GM23248 (cell line): ENCODE data around the gene TULP3. TPM values are rescaled to one million over a fixed set of nuclear protein-coding genes. Genes with fewer than 3 reads are reported as not detected.

Experiments used
- DNase-seq: peaks from one replicate; pipeline ENCODE4 v3.0.0-alpha.2; 2015
- H2AFZ ChIP-seq: fragments of 200-600 bp; sonication (generic); 2 replicates; pipeline ENCODE4 v1.6.1; 2016; ENCODE audit warnings: antibody characterized with exemption
- H3F3A ChIP-seq: fragments of 200-600 bp; sonication (generic); 2 replicates; pipeline ENCODE4 v1.6.1; 2016; ENCODE audit warnings: mild to moderate bottlenecking, antibody characterized with exemption, mixed run types; ENCODE audit not compliant: insufficient read depth
- H3K27ac ChIP-seq: fragments of 200-600 bp; sonication (generic); 2 replicates; pipeline ENCODE4 v1.5.1; 2016; ENCODE audit warnings: mild to moderate bottlenecking
- H3K27me3 ChIP-seq: fragments of 200-600 bp; sonication (generic); replicated peaks from 2 replicates; pipeline ENCODE4 v1.6.1; 2016; ENCODE audit warnings: mild to moderate bottlenecking; ENCODE audit not compliant: insufficient read depth
- H3K36me3 ChIP-seq: fragments of 200-600 bp; sonication (generic); 2 replicates; pipeline ENCODE4 v1.6.1; 2016; ENCODE audit warnings: low read depth, mild to moderate bottlenecking
- H3K4me1 ChIP-seq: fragments of 200-600 bp; sonication (generic); 2 replicates; pipeline ENCODE4 v1.6.1; 2016; ENCODE audit warnings: mild to moderate bottlenecking; ENCODE audit not compliant: insufficient read depth
- H3K4me2 ChIP-seq: fragments of 200-600 bp; sonication (generic); one replicate; pipeline ENCODE4 v1.6.1; 2016; ENCODE audit warnings: mild to moderate bottlenecking; ENCODE audit not compliant: unreplicated experiment
- H3K4me3 ChIP-seq: fragments of 200-600 bp; sonication (generic); 2 replicates; pipeline ENCODE4 v1.5.1; 2016; ENCODE audit warnings: mild to moderate bottlenecking
- H3K79me2 ChIP-seq: fragments of 200-600 bp; sonication (generic); 2 replicates; pipeline ENCODE4 v1.6.1; 2016; ENCODE audit warnings: mild to moderate bottlenecking; ENCODE audit not compliant: insufficient read depth
- H3K9ac ChIP-seq: fragments of 200-600 bp; sonication (generic); 2 replicates; pipeline ENCODE4 v1.6.1; 2016; ENCODE audit warnings: mild to moderate bottlenecking
- H3K9me2 ChIP-seq: fragments of 200-600 bp; sonication (generic); 2 replicates; pipeline ENCODE4 v1.6.1; 2016; ENCODE audit warnings: mixed run types, mild to moderate bottlenecking, moderate library complexity; ENCODE audit not compliant: insufficient read depth
- H3K9me3 ChIP-seq: fragments of 200-600 bp; sonication (generic); one replicate; pipeline ENCODE4 v1.6.1; 2017; ENCODE audit warnings: low read depth
- H4K20me1 ChIP-seq: fragments of 200-600 bp; sonication (generic); 2 replicates; pipeline ENCODE4 v1.6.0; 2016; ENCODE audit not compliant: insufficient read depth
- EZH2 ChIP-seq: fragments of 200-600 bp; sonication (generic); IDR thresholded peaks from 2 replicates; pipeline ENCODE4 v1.6.1; 2018; ENCODE audit warnings: antibody characterized with exemption, mild to moderate bottlenecking; ENCODE audit not compliant: insufficient read depth, poor library complexity, severe bottlenecking
- EZH2phosphoT487 ChIP-seq: fragments of 200-600 bp; sonication (generic); IDR thresholded peaks from 2 replicates; pipeline ENCODE4 v1.6.1; 2018; ENCODE audit warnings: antibody characterized with exemption, moderate library complexity, mild to moderate bottlenecking, low read depth; ENCODE audit not compliant: insufficient read depth
- WGBS, 2 experiments: methylation state at CpG; one replicate each; pipeline ENCODE4 v1.1.6; 2015 to 2017; ENCODE audit warnings: low lambda C conversion rate in 2 of 2, low coverage in 1 of 2; ENCODE audit errors: missing lambda C conversion rate in 2 of 2; 5-methylcytosine and 5-hydroxymethylcytosine counted together
- in situ Hi-C: fragments of 300-500 bp; cut with MboI; formaldehyde crosslinking; loops from 2 replicates; pipeline ENCODE4 v1.15.0; 2020
- polyA plus RNA-seq: library from polyadenylated mRNA; unstranded; fragments of >200 nt; fragmentation: Nextera tagmentation; extraction: Ambion mirVana; gene quantifications from 2 replicates; pipeline ENCODE4 v1.2.1, GENCODE V29; 2016
- total RNA-seq: library from RNA; depleted of rRNA; stranded (reverse); fragments of >200 nt; shearing (Covaris generic); gene quantifications from 2 replicates; pipeline ENCODE4 v1.2.3, GENCODE V29; 2014

TULP3 gene
- total and polyA plus RNA-seq, 2 experiments from 2014 or later = 42.6 to 47.0 TPM

DNA sequence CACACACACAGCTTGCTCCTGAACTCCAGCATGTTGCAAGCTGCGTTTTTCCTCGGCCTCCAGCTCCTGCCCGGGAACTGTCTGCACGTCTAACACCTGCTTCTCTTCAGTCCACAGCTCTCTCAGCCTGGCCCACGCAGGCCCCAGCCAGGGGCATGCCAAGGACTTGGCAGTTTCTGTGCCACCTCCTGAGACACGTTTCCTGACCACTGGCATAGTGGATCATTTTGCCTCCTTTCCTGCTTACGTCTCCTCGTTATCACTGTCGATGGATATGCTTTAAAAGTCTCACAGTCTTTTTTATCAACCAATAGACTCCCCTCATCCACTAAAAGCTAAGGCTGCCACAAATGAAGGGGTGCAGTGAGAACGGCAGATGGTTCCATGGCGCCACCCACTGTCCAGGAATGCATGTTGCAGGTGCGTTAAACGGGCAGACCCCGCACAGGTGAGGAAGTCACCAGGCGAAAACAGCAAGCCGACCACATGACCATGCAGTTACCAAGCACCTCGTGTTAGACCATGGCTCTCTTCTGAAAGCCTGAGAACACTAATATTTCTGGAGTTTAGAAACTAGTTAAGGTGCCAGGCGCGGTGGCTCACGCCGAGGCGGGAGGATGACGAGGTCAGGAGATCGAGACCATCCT lies 53.8 kb downstream of the TULP3 start:
- TF ChIP-seq EZH2phosphoT487 (no peak), EZH2 (no peak)
- H2AFZ ChIP-seq = no peak overlapping the region
- H3K36me3 ChIP-seq = peaks cover 6% of the 10 kb centered on the region; the same call in 1 of the 2 replicates
- DNase-seq = peak; percentile 39
- no peaks in the 10 kb centered on the region for H3K9me3 ChIP-seq
- no peaks in the 10 kb centered on the region for H4K20me1 ChIP-seq
- WGBS, 2 experiments = 39 to 42% methylated on average over 24 of the region's 24 CpGs
- H3K9ac ChIP-seq = no peak overlapping the region
- H3K9me2 ChIP-seq = no peaks in the 10 kb centered on the region
- H3K27me3 ChIP-seq = no peaks in the 10 kb centered on the region
- H3F3A ChIP-seq = 0 out of 2 replicates have a peak, but pooled peaks cover 3% of the 10 kb centered on the region
- no peak overlapping the region for H3K4me3 ChIP-seq
- no peaks in the 10 kb centered on the region for H3K79me2 ChIP-seq
- H3K4me2 ChIP-seq = no peak overlapping the region
- H3K27ac ChIP-seq = no peak overlapping the region
- H3K4me1 ChIP-seq = no peaks in the 10 kb centered on the region
- in situ Hi-C loops = no loop called here

DNA sequence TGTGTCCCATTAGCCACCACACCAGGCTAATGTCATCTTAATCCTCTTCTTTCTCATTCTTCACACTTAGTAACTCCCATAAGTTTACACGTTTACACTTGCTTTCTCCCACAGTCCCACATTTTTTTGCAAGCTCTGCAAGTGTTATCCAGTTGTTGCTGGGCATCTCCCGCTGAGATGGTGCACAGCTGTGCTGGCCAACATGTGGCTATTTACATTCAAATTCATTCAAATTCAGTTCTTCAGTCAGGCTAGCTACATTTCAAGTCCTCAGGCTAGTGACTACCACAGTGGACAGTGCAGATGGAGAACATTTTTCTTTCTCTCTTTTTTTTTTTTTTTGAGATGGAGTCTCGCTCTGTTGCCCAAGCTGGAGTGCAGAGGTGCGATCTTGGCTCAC lies 58.7 kb downstream of the TULP3 start:
- Histone ChIP-seq H3K9me2 (no peaks in the 10 kb centered on the region), H4K20me1 (no peaks in the 10 kb centered on the region), H3K79me2 (no peaks in the 10 kb centered on the region), H3K4me2 (no peak overlapping the region), H3K4me3 (no peak overlapping the region), H3K27me3 (no peaks in the 10 kb centered on the region), H3K36me3 (no peaks in the 10 kb centered on the region), H3K9ac (no peak overlapping the region), H2AFZ (no peak overlapping the region), H3F3A (no peaks in the 10 kb centered on the region), H3K4me1 (no peaks in the 10 kb centered on the region), H3K9me3 (no peaks in the 10 kb centered on the region), H3K27ac (no peak overlapping the region)
- in situ Hi-C loops = no loop called here
- WGBS, 2 experiments = 58 to 66% methylated on average over 4 of the region's 4 CpGs
- DNase-seq = no peak
- TF ChIP-seq EZH2phosphoT487 = no peak

DNA sequence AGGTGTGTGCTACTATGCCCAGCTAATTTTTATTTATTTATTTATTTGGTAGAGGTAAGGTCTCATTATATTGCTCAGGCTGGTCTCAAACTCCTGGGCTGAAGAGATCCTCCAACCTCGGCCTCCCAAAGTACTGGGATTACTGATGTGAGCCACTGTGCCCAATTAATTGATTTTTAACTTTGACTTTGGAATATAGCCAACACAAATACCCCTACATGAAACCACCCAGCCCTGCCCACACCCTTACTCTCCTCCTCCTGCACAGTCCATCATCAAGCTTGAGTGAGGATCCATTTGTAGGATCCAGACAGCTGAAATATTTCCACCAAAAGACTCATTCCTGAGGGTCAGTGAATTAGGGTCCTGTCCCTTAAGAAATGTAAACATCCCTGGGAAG lies 65.2 kb downstream of the TULP3 start:
- in situ Hi-C loops = no loop called here
- Histone ChIP-seq H4K20me1 (no peaks in the 10 kb centered on the region), H3K4me1 (peaks cover 13% of the 10 kb centered on the region), H3K9ac (no peak overlapping the region), H3K79me2 (no peaks in the 10 kb centered on the region), H3K9me2 (no peaks in the 10 kb centered on the region), H2AFZ (no peak overlapping the region), H3F3A (peaks cover 15% of the 10 kb centered on the region), H3K36me3 (no peaks in the 10 kb centered on the region), H3K27ac (no peak overlapping the region), H3K4me2 (no peak overlapping the region), H3K9me3 (no peaks in the 10 kb centered on the region), H3K4me3 (no peak overlapping the region), H3K27me3 (no peaks in the 10 kb centered on the region)
- TF ChIP-seq EZH2 (no peak), EZH2phosphoT487 (no peak)
- 96 to 100% methylated on average over 1 of the region's 1 CpG for WGBS, 2 experiments
- no peak for DNase-seq

DNA sequence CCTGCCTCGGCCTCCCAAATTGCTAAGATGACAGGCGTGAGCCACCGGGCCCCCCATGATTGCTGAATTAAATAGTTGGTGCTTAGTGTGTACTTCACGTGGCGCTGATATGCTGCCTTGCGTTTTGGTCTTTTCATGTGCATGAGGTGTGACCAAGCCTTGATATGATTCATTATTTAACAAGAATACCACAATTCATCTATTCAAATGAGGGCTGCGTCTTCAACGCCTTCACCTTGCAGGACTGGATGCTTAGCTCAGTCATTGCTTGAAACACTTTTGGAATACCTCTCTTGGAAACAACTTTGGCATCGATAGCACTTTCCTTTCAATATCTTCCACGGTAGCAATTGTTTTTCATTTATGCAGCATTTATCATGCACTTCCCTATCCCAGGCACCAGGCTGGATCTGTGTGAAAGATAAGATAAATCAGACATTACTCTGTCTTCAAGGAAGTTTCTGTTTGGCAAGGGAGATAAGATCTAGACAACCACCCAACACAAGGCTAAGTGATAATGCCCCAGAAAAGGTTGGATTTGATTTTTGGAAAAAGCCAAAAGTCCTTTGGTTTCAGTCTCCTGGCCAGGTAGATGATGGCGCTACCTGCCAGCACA lies 67.2 kb downstream of the TULP3 start:
- in situ Hi-C loops = no loop called here
- WGBS, 2 experiments = 80 to 82% methylated on average over 11 of the region's 11 CpGs

More for the DNA sequence above, 67.2 kb downstream of the TULP3 start:
- Histone ChIP-seq H3K36me3 (no peaks in the 10 kb centered on the region), H3K4me1 (peaks cover 13% of the 10 kb centered on the region), H3K9me3 (no peaks in the 10 kb centered on the region), H3K27me3 (no peaks in the 10 kb centered on the region), H3K9me2 (no peaks in the 10 kb centered on the region), H3K79me2 (peaks cover 15% of the 10 kb centered on the region), H3K4me2 (peak overlapping the region; percentile 70), H2AFZ (peak overlapping the region; percentile 69), H3K27ac (peak overlapping the region; percentile 52), H3K4me3 (peak overlapping the region; percentile 92), H4K20me1 (no peaks in the 10 kb centered on the region), H3F3A (peaks cover 15% of the 10 kb centered on the region), H3K9ac (peak overlapping the region; percentile 69)
- no peak for TF ChIP-seq EZH2phosphoT487
- TF ChIP-seq EZH2 = no peak
- peak; percentile 24 for DNase-seq
